ENCODE results near the gene GSX1.
"Not testable (repeated sequence)": the region's sequence is repeated elsewhere in the genome, so short reads cannot be mapped to it uniquely, and the experiment has no call there.

The GSX1 gene

DNA sequence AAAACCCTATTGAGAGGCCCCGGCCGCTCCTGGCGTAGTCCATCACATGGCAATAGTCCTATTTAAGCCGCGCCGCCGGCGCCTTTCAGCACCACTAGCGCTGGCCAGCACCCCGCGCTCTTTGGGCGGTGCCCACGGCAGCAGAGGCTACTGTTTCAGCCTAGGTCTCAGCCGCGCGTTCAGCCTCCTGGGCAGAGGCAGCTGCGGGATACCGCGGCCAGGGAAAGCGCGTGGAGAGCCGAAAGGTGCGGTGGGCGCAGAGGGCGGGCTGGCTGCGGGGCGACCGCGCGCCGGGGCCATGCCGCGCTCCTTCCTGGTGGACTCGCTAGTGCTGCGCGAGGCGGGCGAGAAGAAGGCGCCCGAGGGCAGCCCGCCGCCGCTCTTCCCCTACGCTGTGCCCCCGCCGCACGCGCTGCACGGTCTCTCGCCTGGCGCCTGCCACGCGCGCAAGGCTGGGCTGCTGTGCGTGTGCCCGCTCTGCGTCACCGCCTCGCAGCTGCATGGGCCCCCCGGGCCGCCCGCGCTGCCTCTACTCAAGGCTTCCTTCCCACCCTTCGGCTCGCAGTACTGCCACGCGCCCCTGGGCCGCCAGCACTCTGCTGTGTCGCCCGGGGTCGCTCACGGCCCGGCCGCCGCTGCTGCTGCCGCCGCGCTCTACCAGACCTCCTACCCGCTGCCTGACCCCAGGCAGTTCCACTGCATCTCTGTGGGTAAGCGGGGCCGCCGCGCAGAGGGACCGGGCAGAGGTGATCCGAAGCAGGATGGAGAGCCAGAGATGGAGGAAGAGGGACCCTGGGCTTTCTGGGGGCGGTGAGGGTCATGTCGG, at the start of gene GSX1:
GSX1 (plus strand) TSS at position 91 of the 826 bp plus-strand sequence; CDS start at position 299, 208 bp downstream.
- DNase-seq (ENCODE audit: low read depth), result no peak

DNA sequence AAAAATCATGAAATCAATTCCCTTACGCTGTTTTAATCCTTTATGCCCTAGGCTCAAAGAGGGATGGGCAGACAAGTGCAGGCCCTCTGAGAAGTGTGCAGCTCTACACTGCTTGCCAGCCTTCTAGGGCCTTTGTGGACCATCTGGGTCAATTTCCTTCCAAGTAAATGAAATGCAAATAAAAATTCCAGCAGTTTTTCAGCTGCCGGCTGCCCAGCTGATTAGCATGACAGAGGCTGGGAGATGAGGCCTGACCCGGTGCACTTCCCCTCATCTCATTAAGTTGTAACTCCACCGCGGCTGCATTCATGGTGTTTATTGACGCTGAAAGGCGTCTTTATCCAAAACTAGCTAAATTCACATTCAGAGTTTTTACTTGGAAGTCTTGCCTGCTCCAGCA, 47.5 kb upstream of the GSX1 start:
- no peak for DNase-seq (ENCODE audit: low read depth)

DNA sequence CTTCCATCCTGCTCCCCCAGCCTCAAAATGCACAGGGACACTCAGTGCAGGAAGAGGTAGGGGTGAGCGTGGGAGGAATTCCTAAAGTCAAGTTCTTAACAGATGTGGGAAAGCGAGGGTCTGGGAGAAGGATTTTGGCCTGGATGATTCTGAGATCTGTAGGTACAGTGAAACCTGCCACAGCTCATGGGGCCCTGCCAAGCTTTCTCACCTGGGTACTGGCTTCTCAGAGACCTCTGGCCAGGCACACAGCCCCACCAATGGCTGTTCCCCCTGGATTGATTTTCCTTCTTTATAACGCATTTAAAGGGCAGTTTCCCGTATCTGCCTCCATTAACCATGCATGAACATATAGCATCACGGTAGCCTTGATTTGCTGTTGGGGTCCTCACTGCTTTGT, 47.0 kb upstream of the GSX1 start:
- DNase-seq (ENCODE audit: low read depth), result no peak

DNA sequence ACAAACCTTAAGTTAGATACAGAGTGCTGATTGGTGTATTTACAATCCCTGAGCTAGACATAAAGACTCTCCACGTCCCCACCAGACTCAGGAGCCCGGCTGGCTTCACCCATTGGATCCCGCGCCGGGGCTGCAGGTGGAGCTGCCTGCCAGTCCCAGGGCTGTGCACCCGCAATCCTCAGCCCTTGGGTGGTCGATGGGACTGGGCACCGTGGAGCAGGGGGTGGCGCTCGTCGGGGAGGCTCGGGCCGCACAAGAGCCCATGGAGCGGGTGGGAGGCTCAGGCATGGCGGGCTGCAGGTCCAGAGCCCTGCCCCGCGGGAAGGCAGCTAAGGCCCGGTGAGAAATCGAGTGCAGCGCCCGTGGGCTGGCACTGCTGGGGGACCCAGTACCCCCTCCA, 44.1 kb upstream of the GSX1 start:
- not testable (repeated sequence) for DNase-seq (ENCODE audit: low read depth)

DNA sequence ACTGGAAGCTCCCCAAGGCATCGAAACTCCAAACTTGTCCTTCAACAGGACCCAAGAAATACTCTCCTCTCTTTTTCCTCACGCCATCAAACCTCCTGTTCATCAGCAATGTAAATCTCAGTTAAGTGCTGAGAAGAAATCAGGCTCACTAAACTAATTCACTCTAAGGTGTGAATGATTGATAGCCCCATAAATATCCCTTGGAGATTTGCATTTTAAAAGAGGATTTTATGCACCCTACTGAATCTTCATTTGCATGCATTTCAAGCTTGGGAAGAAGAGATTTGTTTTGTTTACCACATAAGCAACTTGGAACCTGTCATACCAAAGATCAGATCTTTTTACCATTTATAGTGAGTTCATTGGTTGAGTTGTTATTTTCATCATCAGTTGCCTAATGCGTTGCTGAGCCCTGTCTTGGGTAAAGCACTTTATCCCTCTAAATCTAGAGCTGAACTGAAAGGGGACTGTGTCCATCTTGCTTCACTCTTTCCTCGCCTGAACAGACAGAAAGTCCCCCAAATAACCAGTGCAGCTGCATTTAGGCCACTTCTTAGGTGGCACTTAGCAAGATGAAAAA, 40.2 kb upstream of the GSX1 start:
- no peak for DNase-seq (ENCODE audit: low read depth)

DNA sequence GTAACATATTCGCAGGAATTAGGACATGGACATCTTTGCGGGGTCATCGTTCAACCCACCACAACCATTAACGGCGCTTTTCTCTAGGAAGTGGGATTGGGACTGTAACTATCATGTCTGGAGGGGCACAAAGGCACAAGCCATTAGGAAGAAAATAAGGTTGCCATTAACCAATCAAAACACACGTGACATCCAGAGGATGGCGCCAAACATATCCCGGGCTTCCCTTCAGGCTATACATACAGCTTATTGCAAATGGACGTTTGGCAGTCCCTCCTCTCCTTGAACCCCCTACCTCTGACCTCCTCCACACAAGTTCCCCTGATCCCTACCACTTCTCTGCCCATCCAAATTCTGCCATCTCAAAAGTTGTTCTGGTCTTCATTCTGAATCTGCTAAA, 26.6 kb upstream of the GSX1 start:
- DNase-seq (ENCODE audit: low read depth), result no peak

DNA sequence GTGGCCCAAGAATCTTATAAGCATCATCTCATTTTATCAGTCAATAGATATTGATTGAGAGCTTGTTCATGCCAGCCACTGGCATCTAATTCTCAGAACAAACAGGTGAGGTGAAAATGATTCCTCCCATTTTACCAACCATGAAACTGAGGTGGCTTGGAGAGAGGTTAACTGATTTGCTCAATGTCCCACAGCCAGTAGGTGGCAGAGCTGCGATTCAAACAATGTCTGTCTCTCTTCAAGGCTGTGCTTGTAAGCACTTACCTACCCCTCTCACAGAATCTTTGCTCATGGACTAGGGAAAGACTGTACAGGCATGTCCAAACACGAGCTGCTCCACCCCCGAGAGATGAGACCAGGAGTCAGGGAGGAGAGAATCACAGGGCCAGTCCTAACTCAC, 21.5 kb upstream of the GSX1 start:
- DNase-seq (ENCODE audit: low read depth), result no peak

DNA sequence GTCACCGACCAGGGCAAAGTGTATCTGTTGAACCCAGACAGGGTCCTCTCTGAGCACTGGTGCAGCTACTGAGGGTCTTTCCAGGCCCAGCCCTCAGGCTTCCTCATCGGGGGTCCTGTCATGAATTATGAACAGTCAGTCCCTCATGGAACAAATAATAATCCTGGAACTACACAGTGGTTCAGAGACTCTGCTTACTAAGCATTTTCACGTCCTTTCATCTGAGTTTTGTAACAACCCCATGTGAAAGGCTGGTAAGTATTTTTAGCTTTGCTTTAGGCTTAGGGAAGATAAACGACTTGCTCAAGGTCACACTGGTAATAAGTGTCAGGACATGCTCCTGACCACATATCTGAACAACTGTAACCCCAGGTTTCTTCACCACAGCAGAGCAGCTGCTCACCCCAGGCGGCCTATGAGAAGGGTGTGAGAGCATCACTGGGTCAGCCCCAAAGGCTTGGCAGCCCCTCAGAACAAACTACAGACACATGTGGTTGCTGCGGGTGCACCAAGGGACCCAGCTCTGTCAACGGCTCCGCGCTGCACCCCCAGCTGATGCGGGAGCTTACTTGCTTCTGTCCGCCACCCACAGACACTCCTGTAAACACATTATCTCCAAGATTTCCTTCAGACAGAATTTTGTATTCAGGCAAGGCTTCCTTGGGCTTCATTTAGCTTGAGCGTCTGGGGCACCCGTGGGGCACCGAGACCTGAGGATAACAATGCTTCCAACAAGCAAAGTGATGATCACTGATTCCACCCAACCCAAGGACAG, 19.4 kb upstream of the GSX1 start:
- DNase-seq (ENCODE audit: low read depth), result no peak

DNA sequence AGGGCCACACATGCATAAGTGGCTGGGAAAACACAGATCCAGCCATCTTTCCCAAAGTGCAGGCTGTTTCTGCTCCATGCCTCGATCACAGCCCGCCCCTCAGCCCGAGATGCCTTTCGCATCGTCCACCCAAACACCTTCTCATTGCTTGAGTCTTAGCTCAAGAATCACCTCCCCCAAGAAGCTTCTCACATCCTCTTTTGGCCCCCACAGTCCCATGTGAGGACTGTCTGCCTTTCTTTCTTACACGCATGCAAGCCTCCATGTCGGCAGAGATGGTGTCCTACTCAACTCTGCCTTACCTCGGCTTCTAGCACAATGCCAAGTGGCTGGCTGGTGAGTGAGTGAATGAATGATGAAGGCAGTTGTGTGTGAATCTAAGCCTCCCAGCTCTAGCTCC, 18.1 kb upstream of the GSX1 start:
- no peak for DNase-seq (ENCODE audit: low read depth)

DNA sequence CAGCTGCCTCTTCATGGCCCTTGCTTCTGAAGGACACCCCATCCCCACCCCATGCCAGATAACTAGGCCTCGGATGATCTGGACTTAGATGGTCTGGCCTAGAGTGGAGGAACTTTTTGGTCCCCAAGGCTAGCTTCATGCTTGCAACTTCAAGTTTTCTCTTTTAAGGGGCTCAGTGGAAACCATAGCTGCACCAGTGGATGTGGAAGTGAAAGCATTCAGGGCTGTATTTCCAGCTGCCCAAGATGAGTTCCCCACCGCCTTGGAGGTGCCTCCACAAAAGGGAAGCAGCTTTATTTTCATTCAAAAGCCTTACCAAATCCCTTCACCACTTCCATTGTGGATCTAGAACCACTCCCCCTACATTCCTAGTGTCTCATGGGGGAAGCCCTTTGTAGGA, 17.6 kb upstream of the GSX1 start:
- DNase-seq (ENCODE audit: low read depth), result no peak

DNA sequence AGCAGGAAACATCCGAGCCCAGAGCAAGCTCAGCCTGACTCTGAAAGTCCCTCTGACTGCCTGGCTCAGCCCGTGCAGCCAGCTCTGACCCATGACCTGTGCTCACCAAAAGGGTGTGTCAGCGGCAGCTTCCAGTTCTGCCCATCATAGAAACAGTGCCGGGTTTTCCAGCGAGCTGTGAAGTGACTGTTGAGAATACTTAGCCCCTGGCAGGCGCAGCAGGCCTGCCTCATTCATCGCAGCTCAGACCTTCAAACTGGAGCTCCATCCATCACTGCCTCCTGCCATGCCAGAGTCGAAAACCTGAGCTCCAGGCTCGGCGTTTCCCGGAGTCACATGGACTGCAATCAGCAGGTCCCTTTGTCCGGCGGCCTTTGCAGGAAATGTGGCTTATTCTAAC, 16.3 kb upstream of the GSX1 start:
- no peak for DNase-seq (ENCODE audit: low read depth)

DNA sequence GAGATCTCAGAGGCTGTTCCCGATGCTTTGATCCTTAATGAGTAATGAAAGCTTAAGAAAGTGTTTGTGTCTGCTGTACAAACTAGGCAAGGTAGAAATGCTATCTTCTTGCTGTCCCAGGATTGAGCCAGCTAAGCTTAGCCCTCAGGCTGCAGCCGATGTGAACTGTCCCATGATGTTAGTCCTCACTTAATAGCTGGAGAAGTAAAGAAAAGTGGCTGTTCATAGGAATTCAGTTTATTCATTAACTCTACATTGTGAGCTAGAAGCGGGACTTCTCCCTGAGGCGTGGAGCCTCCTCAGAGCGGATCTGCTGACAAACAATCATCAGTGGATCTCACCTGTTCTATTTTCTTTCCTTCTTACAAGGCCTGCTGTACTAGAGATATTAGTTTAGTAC, 10.1 kb upstream of the GSX1 start:
- DNase-seq (ENCODE audit: low read depth), result no peak

DNA sequence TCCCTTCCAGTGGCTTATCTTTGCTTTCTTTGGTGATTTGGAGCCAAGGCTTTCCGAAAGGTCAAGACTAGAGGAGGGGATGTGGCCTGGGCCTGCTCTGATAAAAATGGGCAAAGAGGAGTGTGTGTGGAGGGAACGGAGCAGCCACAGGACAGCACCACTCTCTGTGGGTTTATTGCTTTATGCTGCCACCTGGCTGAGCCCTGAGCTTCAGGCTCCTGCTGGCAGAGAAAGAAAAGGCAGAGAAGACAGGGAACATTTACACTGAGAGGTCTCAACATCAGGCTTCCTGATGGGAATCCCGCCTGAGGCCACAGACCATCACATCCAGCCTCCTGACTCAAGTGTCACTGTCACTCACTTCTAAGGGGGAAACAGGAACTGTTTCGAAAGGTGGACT, 9.2 kb upstream of the GSX1 start:
- DNase-seq (ENCODE audit: low read depth), result no peak

DNA sequence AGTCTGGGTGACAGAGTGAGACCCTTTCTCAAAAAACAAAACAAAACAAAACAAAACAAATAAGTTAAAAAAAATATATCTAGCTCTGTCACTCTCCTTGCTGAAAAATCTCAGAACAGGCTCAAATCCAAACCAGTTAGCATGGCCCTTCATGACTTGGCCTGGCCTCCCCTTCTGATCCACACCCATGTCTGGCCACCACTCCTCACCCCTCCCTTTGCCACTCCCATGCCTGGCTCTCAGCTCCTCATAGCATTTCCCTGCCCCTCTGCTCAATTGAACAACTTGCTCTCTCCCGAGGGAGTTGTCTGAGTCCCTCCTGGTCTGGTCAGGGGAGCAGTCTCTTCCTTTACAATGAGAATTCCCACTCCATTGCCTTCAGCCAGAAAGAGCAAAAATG, 4.0 kb upstream of the GSX1 start:
- no peak for DNase-seq (ENCODE audit: low read depth)

DNA sequence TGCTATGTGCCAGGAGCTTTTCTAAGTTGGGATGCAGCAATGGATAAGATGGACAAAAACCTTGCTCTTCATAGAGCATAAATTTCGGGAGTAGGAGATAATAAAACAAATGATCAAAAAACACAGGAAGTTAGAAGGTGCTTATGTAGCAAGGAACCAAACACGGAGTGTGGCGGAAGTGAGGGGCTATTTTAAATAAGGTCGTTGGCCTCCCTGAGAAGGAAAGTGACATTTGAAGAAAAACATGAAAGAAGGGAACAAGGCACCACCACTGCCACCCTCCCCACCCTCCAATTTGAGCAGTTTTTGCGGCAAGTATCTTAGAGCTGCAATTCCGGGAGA, 3.2 kb upstream of the GSX1 start:
- DNase-seq (ENCODE audit: low read depth), result no peak

DNA sequence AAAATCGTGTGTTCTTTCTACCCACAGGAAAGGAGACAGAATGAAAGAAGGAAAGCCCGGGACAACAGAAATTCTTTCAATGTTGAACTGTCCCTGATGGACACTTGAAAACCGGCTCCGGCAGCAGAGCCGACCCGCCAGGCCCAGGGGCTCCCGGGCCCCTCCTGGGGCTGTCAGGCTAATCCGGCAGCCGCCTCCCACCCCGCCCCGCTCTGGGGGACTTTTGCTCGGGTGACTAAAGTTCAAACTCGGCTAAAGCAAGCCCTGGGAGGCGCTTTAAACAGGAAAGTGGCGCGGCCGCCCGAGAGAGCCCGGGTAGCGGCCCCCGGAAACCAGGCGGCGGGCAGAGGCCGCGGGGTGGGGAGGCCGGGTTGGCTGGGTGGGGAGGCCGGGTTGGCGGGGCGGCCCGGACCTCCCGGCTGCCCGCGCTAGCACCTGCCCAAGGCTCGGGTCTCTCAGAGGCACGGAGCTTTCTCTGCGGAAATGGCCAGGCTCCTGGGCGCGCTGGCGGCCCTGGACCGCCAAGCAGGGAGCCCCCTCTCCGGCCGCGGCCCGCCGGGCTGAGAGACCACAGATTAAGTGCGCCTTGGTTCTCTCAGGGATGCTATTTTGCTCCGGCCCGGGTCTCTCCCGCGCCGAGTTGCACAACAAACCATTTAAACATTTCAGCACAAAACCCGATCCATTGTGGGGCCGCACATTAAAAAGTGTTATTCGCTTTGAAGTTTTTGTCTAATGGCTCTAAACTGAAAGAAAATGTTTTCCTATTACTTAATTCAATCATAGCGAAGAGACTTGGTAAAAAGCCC, 2.6 kb upstream of the GSX1 start:
- no peak for DNase-seq (ENCODE audit: low read depth)

DNA sequence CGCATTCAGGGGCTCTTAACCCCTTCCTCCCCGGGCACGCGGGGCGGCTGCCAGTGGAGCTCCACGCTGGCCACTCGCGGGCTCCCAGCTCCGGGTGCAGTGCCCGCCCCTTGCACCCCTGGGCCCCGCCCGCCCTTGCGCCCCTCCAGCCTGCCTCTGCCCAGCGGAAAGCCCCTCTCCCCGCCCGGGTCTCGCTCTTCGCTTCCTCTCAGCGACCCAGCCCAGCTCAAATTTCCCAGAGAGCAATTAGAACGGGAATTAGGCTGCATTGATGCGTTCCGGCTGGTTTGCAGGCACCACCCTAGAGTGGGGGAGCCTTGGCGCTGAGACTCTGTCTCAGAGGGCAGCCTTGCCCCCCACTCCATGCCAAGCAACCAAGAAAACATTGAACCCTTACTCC, 1.8 kb upstream of the GSX1 start:
- no peak for DNase-seq (ENCODE audit: low read depth)

DNA sequence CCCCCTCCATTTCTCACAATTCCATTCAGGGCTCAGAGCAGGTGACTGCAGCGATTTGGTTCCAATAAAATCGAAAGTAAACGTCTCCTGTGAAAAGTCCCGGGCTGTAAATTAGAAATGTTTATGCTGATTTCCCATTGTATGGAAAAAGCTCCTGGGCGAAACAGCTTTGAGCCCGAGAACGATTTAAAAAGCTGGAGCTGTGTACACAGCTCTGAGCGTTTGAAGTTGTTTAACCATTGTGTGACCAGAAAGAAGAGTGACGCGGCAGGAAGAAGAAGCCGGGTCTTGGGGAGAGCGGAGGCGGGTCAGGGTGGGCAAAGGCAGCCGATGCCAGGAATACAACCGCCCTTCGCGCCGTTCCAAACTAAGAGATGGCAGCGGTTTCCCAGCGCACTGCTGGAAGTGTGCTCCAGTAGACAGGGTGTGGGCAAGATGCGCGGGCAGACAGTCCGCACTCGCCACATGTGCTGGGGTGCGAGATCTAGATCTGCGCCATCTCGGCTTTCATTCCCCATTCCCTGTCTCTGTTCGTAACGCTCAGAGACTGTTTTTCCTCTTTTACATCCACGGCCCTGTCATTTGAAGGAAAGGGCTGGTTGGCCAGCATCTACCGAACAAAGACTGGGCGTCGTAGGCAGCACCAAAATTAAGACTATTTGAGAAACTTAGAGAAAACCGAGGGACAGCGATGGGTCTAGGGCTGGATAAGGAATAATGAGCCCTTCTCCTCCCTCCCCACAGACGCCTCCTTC, 960 bp upstream of the GSX1 start:
- DNase-seq (ENCODE audit: low read depth), result no peak

DNA sequence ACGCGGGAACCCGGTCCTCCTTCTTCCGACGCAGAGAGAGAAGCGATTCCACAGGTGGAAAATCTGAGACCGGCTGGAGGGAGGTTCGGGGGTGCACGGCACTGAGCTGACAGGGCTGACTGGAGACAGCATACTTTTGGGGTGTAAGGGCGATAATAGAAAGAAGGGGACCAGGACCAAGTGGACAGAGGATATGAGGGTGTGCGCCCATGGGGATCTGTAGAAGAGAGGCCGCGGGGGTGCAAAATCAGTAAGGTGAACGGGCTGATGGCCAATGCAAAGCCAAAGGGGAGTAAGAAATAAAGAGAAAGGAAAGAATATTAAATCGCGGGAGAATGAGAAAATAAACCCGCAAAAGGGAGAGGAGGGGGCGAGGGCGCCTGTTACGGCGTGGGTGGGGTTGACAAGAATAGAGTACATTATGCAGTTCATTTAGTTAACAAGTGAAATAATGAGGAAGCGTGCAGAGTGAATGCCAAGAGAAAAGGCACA, 336 bp upstream of the GSX1 start:
- DNase-seq (ENCODE audit: low read depth), result no peak

DNA sequence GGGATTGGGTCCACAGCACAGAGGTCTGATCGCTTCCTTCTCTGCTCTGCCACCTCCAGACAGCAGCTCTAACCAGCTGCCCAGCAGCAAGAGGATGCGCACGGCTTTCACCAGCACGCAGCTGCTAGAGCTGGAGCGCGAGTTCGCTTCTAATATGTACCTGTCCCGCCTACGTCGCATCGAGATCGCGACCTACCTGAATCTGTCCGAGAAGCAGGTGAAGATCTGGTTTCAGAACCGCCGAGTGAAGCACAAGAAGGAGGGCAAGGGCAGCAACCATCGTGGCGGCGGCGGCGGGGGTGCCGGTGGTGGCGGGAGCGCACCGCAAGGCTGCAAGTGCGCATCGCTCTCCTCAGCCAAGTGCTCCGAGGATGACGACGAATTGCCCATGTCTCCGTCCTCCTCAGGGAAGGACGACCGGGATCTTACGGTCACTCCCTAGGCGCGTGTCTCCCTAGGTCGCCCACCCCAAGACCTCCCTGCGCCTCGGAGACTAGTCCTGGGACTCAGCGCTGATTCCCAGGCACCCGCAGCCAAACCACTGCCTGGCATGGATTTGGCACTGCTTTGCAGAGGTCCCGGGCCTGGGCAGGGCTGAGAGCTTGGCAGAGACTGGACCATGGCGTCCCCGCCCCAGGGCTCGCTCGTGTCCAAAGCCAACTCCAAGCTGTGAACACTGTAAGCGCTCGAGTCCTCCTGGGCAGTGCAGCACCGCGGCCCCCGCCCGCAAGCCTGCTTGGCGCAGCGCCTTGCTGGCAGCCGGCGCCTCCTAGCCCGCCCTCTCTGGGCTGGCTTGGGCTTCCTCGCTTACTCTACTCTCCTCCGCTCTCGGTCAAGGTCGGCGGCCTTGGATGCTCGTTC, 1.5 kb downstream of the GSX1 start:
- no peak for DNase-seq (ENCODE audit: low read depth)

DNA sequence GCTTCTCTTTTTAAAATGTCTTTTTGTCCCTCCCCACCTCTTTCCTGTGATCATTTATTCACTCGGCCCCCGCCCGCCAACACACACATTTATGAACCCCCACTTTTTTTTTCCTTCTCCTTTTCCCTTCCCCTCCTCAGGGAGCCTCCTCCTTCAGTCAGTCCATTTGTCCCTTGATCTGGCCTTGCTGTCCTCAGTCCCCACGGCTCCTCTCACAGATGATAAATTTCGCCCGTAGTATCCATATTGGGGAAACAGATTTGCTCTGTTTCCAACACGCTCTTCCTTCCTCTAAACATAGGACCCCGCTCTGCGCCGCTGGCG, 2.0 kb downstream of the GSX1 start:
- DNase-seq (ENCODE audit: low read depth), result no peak

Data from HS-5 (cell line).